ENCODE results near the gene HP.

Gene HP

DNA sequence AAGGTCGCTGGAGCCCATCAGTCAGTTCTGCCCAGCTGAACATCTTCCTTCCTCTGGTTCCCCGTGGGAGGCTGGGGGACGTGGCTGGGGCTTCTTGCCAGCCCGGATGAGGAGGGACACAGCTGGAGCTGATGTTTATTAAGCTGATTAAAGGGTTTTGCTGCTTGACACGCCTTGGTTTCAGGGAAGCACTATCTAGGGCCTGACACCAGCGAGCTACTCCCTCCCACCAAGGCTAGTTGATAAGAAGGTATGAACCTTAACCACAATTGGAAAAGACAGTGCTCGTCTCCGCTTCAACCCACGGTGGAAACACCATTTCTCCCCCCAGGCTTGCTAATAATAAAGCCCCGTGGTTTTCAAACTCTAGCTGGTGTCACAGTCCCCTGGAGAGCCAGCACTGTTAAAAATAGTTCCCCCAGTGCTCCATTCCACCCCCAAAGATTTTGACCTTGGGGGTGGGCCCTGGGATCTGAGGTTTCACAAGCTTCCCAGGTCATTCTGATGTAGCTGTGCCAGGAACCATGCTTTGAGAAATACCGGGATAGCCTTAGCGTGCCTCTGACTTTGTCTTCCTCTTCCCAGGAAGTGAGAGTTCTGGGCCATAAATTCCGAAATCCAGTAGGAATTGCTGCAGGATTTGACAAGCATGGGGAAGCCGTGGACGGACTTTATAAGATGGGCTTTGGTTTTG, 40.3 kb upstream of the HP start:
- peaks cover 5 to 48% (median 22%) of the 10 kb centered on the region in 3 donors for H3K36me3 ChIP-seq

DNA sequence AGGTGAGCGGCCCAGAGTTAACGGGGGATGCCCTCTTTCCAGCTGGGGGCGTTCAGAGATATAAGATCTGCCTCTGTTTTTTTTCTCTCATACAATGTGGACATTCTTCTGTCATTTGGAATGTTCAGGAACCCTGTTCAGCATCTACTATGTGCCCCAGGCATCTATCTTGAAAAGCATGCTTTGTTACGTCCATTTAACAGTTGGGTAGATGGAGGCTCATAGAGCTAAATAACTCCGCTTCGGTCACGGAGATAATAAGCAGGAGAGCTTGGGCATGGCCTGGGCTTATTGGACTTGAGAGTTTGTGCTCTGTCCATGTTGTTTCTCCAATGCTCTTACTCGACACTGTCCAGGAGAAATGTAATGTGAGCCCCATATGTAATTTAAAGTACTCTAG, 39.6 kb upstream of the HP start:
- intact Hi-C loops (cut with DNase I; ENCODE audit: low total_unique reads): loop anchor here (5.0 kb wide), 1 partner anchor 83 kb away; no protein-coding TSS in a partner anchor
- no peak overlapping the region for H3K4me3 ChIP-seq
- H3K9me3 ChIP-seq: no peaks in the 10 kb centered on the region
- H3K4me1 ChIP-seq: peaks cover 0 to 8% (median 0%) of the 10 kb centered on the region in 4 donors
- peaks cover 8 to 55% (median 22%) of the 10 kb centered on the region in 3 donors for H3K36me3 ChIP-seq
- TF ChIP-seq, protein P1, sequence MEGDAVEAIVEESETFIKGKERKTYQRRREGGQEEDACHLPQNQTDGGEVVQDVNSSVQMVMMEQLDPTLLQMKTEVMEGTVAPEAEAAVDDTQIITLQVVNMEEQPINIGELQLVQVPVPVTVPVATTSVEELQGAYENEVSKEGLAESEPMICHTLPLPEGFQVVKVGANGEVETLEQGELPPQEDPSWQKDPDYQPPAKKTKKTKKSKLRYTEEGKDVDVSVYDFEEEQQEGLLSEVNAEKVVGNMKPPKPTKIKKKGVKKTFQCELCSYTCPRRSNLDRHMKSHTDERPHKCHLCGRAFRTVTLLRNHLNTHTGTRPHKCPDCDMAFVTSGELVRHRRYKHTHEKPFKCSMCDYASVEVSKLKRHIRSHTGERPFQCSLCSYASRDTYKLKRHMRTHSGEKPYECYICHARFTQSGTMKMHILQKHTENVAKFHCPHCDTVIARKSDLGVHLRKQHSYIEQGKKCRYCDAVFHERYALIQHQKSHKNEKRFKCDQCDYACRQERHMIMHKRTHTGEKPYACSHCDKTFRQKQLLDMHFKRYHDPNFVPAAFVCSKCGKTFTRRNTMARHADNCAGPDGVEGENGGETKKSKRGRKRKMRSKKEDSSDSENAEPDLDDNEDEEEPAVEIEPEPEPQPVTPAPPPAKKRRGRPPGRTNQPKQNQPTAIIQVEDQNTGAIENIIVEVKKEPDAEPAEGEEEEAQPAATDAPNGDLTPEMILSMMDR (IDR thresholded peaks at IDR 0.05): no peak
- no peak overlapping the region for H3K27ac ChIP-seq
- no peak for DNase-seq
- no peaks in the 10 kb centered on the region for H3K27me3 ChIP-seq

More for the DNA sequence above, 40.3 kb upstream of the HP start:
- DNase-seq: no peak
- H3K27me3 ChIP-seq: no peaks in the 10 kb centered on the region
- peak overlapping the region in 1 of 2 donors; percentile 11 for H3K27ac ChIP-seq
- H3K4me1 ChIP-seq: peaks cover 0 to 11% (median 0%) of the 10 kb centered on the region in 4 donors
- no peaks in the 10 kb centered on the region for H3K9me3 ChIP-seq
- intact Hi-C loops (cut with DNase I; ENCODE audit: low total_unique reads): loop anchor here (5.0 kb wide), 1 partner anchor 83 kb away; no protein-coding TSS in a partner anchor
- no peak overlapping the region for H3K4me3 ChIP-seq
- TF ChIP-seq, protein P1 (IDR thresholded peaks at IDR 0.05): no peak

DNA sequence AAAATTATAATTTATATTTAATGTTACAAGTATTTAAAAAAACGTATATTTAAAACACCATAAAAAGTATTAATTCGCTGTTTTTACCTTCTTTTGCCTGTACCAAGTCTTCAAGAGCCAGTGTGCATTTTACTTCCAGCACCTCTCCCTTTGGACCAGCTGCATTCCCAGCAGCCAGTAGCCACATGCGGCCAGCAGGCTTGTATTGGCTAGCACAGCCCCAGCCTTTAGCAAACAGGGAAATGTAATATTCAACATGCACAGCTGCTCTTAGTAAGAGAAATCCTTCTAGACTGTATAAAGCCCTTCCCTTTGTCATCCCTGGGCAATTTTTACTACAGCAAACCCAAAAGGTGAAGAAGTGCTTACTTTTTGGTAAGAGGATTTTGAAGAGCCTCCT, 39.2 kb upstream of the HP start:
- Histone ChIP-seq H3K27ac (no peak overlapping the region), H3K36me3 (peaks cover 8 to 59% (median 22%) of the 10 kb centered on the region in 3 donors), H3K27me3 (no peaks in the 10 kb centered on the region), H3K4me3 (no peak overlapping the region), H3K4me1 (peaks cover 0 to 6% (median 0%) of the 10 kb centered on the region in 4 donors), H3K9me3 (no peaks in the 10 kb centered on the region)
- intact Hi-C loops (cut with DNase I; ENCODE audit: low total_unique reads): no loop called here
- no peak for DNase-seq
- TF ChIP-seq, protein P1 (IDR thresholded peaks at IDR 0.05): no peak

DNA sequence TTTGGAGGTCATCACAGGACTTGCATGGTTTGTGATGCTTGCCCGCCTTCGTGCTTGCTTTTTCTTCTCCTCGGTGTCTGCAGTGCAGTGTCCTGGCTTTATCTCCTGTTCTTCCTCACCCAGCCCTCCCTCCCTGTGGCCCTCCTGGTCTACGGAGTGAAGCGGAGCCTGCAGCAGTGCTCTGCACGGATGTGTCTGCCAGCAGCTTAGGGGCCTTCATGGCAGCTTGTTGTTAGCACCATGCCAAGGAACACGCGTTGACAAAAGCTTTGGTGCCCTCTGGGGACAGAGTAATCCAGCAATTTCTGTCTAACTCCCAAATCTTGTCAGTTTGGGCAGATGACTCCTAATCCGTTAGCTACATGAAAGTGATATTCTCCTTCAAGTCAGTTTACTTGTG, 35.8 kb upstream of the HP start:
- no peak for DNase-seq
- Histone ChIP-seq H3K4me1 (peaks cover 0 to 6% (median 0%) of the 10 kb centered on the region in 4 donors), H3K27me3 (no peaks in the 10 kb centered on the region), H3K27ac (no peak overlapping the region), H3K4me3 (no peak overlapping the region), H3K9me3 (no peaks in the 10 kb centered on the region), H3K36me3 (peaks cover 11 to 85% (median 31%) of the 10 kb centered on the region in 3 donors)
- intact Hi-C loops (cut with DNase I; ENCODE audit: low total_unique reads): no loop called here
- TF ChIP-seq, protein P1 (IDR thresholded peaks at IDR 0.05): no peak

DNA sequence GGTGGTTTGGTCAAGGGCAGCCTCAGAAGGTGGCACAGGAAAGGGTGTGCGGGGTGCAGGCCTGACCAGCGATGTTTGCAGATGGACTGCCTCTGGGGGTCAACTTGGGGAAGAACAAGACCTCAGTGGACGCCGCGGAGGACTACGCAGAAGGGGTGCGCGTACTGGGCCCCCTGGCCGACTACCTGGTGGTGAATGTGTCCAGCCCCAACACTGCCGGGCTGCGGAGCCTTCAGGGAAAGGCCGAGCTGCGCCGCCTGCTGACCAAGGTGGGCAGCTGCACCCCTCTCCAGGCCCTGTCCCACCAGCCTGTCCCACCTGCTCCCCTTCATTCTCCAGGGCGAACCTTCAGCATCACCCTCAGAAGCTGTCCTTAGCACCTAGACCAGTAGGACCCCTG, 33.3 kb upstream of the HP start:
- H3K4me1 ChIP-seq: no peaks in the 10 kb centered on the region
- no peak overlapping the region for H3K4me3 ChIP-seq
- no peak overlapping the region for H3K27ac ChIP-seq
- TF ChIP-seq, protein P1 (IDR thresholded peaks at IDR 0.05): no peak
- peaks cover 27 to 100% (median 53%) of the 10 kb centered on the region in 3 donors for H3K36me3 ChIP-seq
- DNase-seq: peak in 1 of 2 donors; percentile 51
- intact Hi-C loops (cut with DNase I; ENCODE audit: low total_unique reads): no loop called here
- H3K27me3 ChIP-seq: no peaks in the 10 kb centered on the region
- no peaks in the 10 kb centered on the region for H3K9me3 ChIP-seq
